GM12874 (cell line): ENCODE measurements around the gene SSH2.

Experiments
- TF ChIP-seq, protein P1 (sequence below): IDR thresholded peaks from 2 replicates; pipeline ENCODE4 v1.5.1; 2011; ENCODE audit warnings: low read depth, mild to moderate bottlenecking, control low read depth, low read length, moderate library complexity; ENCODE audit not compliant: insufficient read depth

SSH2 gene

DNA sequence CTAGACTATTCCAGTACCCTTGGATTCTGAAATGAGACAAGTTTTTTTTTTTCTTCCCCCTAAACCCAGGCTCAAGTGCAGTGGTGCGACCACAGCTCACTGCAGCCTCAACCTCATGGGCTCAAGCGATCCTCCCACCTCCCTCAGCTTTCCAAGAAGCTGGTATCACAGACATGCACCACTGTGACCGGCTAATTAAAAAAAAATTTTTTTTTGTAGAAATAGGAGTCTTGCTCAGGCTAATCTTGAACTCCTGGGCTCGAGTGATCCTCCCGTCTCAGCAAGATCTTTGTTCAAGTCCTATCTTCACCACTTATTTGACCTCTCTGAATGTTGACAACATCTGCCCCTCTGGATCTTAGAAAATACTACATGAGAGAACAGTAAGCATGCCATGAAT is 280.7 kb downstream of the SSH2 start:
- TF ChIP-seq, protein P1, sequence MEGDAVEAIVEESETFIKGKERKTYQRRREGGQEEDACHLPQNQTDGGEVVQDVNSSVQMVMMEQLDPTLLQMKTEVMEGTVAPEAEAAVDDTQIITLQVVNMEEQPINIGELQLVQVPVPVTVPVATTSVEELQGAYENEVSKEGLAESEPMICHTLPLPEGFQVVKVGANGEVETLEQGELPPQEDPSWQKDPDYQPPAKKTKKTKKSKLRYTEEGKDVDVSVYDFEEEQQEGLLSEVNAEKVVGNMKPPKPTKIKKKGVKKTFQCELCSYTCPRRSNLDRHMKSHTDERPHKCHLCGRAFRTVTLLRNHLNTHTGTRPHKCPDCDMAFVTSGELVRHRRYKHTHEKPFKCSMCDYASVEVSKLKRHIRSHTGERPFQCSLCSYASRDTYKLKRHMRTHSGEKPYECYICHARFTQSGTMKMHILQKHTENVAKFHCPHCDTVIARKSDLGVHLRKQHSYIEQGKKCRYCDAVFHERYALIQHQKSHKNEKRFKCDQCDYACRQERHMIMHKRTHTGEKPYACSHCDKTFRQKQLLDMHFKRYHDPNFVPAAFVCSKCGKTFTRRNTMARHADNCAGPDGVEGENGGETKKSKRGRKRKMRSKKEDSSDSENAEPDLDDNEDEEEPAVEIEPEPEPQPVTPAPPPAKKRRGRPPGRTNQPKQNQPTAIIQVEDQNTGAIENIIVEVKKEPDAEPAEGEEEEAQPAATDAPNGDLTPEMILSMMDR = no peak

- TF ChIP-seq, protein P1 = no peak
Observed at GRCh38 chr17:29648005-29648404, 282.0 kb downstream of the SSH2 start.

GRCh38 chr17:29645515-29646051 is 284.4 kb downstream of the SSH2 start:
- TF ChIP-seq, protein P1 = no peak

- TF ChIP-seq, protein P1 = no peak
Observed at GRCh38 chr17:29643817-29644160, 286.2 kb downstream of the SSH2 start.

- TF ChIP-seq, protein P1 = no peak
Observed at GRCh38 chr17:29642171-29642611, 287.8 kb downstream of the SSH2 start.

DNA sequence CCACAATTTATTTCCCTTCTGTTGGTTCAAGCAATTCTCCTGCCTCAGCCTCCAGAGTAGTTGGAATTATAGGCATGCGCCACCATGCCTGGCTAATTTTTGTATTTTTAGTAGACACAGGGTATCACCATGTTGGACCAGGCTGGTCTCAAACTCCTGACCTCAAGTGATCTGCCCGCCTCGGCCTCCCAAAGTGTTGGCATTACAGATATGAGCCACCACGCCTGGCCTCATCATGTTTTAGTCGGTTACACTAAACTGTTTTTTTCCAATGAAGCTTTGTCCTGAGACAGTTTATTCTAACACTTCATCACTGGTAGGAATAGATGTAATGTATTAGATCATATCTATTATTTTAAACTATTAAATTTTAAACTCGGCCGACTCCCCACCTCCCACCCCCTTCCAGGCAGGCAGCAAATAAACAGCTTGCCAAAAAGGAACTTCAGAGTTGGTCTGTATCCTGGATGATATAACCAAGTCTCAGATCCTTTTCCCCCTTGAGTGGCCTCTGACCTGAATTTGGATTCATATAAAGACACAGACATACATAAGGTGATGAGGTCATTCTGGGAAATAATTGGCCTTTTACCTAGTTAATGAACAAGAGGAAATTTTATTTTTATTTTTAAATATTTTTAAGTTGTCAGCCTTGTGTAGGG is 288.9 kb downstream of the SSH2 start:
- TF ChIP-seq, protein P1 = no peak

- TF ChIP-seq, protein P1 = no peak
Observed at GRCh38 chr17:29640413-29640812, 289.6 kb downstream of the SSH2 start.
